ENCODE data around the gene GLI3. TPM values are rescaled to one million over a fixed set of nuclear protein-coding genes. Genes with fewer than 3 reads are reported as not detected.

GLI3 gene
- 24.1 TPM for total RNA-seq

- DNase-seq = peak; percentile 97
Measured at GRCh38 chr7:42236976-42237810, at the start of gene GLI3. Gene GLI3 (minus strand): TSS chr7:42237209. CDS start chr7:42223253, 13,956 bp downstream.

- no peak for DNase-seq
Measured at GRCh38 chr7:42285383-42285824, 48.4 kb upstream of the GLI3 start.

- peak; percentile 67 for DNase-seq
Measured at GRCh38 chr7:42283553-42283952, 46.5 kb upstream of the GLI3 start.

- no peak for DNase-seq
Measured at GRCh38 chr7:42278344-42278743, 41.3 kb upstream of the GLI3 start.

GRCh38 chr7:42274053-42274452 is 37.0 kb upstream of the GLI3 start:
- no peak for DNase-seq

GRCh38 chr7:42272793-42273665 is 36.0 kb upstream of the GLI3 start:
- no peak for DNase-seq

- no peak for DNase-seq
Measured at GRCh38 chr7:42269161-42269560, 32.2 kb upstream of the GLI3 start.

- no peak for DNase-seq
Measured at GRCh38 chr7:42264702-42265101, 27.7 kb upstream of the GLI3 start.

- no peak for DNase-seq
Measured at GRCh38 chr7:42263971-42264370, 27.0 kb upstream of the GLI3 start.

- peak; percentile 75 for DNase-seq
Measured at GRCh38 chr7:42262964-42263363, 26.0 kb upstream of the GLI3 start.

- DNase-seq = no peak
Measured at GRCh38 chr7:42254217-42254616, 17.2 kb upstream of the GLI3 start.

- no peak for DNase-seq
Measured at GRCh38 chr7:42253316-42253715, 16.3 kb upstream of the GLI3 start.

- DNase-seq = no peak
Measured at GRCh38 chr7:42250411-42250810, 13.4 kb upstream of the GLI3 start.

- no peak for DNase-seq
Measured at GRCh38 chr7:42248579-42248978, 11.6 kb upstream of the GLI3 start.

GRCh38 chr7:42247301-42247700 is 10.3 kb upstream of the GLI3 start:
- DNase-seq = no peak

- DNase-seq = no peak
Measured at GRCh38 chr7:42244828-42245227, 7.8 kb upstream of the GLI3 start.

- no peak for DNase-seq
Measured at GRCh38 chr7:42242381-42242780, 5.4 kb upstream of the GLI3 start.

- peak; percentile 61 for DNase-seq
Measured at GRCh38 chr7:42241424-42241823, 4.4 kb upstream of the GLI3 start.

- DNase-seq = no peak
Measured at GRCh38 chr7:42240416-42240815, 3.4 kb upstream of the GLI3 start.

GRCh38 chr7:42238709-42239366 is 1.8 kb upstream of the GLI3 start:
- DNase-seq = no peak

- peak; percentile 87 for DNase-seq
Measured at GRCh38 chr7:42237811-42238541, 967 bp upstream of the GLI3 start.
